Measurements from ENCODE around the gene PEAK1.
"Not testable (repeated sequence)": the region's sequence is repeated elsewhere in the genome, so short reads cannot be mapped to it uniquely, and the experiment has no call there.

PEAK1 gene

DNA sequence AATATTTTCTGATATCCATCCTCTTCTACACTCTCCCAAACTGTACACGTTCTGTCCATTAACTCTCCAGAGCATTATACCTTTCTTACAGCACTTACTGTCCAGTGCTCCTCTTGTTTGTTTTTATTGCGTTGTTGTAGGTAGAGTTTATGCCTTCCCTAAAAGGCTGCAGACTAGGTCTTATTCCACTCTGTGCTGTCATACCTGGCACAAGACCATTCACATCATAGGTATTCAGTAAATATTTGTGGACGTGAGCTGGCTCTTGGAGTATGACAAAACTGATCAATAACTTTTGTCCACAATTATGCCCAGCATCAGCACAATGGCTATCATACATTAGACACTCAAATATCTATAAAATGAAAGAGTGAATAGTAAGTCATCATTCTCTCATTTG is 5.2 kb upstream of the PEAK1 start:
- DNase-seq = no peak

DNA sequence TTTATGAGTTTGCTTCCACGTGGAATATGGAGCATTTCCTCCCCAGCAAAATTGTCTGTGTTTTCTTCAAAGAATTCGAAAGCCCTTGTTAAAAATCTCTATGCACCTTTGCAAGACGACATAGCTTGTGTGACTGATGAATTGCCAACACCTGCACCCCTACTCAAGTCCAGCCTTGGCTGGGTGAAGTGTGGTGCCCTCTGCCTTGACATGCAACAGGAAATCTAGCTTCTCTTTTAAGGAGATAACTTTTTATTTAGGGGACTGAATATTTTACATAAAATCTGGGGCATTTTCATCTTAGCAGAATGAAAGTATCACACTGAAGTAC is 1.4 kb upstream of the PEAK1 start:
- peak; percentile 71 for DNase-seq

DNA sequence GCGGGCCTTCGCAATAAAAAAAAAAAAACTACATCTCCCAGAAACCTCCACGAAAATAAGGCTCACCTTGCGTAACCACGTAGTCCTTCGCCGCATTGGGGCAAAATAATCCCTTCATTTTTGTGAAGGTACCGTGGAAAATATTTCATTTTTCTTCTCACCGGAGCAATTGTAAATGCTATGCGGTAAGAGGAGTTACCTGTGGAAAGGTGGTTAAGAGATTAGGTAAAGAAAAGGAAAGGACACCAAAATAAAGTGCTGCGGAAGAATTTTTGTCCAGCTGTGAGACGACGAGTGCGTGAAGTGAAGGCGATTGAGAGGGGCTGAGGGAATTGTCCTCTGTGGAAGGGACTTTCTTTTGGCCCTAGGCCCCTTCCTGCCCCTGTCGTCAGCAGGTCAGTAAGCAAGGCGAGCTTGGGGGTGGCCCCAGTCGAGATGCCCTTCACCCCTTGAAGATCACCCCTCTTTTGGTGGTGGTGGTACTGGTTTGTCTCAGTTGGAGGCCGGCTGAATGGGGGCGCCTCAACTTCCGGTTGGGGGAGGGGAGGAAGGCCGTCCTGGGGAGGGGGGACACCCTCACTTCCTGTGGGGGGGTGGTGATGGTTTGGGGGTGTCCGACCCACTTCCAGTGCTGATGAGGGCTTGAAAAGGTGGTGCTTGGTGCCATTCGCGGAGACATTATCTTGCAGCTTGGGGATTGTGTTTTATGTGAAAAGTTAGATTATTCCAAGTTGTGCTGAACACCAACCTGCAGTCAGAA is 886 bp upstream of the PEAK1 start, which contains the start of gene HMG20A:
Gene HMG20A (plus strand): TSS at position 279 of the 760 bp plus-strand sequence. CDS start 37,520 bp downstream, outside the sequence.
- DNase-seq = peak; percentile 86

- no peak for DNase-seq
Measured at GRCh38 chr15:77418966-77419835, 703 bp downstream of the PEAK1 start.

GRCh38 chr15:77418391-77418965 is 1.4 kb downstream of the PEAK1 start:
- DNase-seq = no peak

DNA sequence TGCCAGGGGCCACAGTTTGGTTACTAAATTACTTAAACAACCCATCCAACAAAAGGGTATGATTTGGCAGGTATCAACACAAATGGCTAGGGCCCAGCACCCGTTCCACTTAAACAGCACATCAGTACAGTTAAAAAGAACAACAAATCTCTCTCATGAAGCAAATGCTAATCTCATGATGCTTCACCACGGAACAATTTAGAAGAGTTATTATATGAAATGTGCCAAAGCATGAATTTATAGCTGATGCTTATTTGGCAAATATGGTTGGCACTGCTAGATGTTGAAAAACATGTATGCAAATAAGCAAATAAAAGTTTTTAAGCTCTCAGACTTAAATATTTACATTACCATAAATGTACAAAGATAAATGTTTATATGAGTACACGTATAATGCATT is 2.3 kb downstream of the PEAK1 start:
- DNase-seq = no peak

- no peak for DNase-seq
Measured at GRCh38 chr15:77416954-77417353, 3.0 kb downstream of the PEAK1 start.

DNA sequence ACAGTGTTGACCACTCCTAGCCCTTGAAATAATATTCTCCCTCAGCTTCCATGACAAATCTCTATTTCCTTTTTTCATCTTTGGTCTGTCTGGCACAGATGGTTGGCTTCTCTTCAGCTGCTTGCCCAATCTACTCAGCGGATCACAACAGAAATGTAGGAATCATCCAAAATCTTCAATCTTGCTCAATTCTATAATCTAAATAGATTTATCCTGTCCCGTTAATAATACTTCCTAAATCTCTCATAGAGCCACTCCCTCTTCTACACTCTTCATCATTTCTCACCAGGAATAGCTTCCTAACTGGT is 3.8 kb downstream of the PEAK1 start:
- no peak for DNase-seq

GRCh38 chr15:77415450-77416147 is 4.3 kb downstream of the PEAK1 start:
- DNase-seq = no peak

- DNase-seq = no peak
Measured at GRCh38 chr15:77414789-77415442, 5.0 kb downstream of the PEAK1 start.

DNA sequence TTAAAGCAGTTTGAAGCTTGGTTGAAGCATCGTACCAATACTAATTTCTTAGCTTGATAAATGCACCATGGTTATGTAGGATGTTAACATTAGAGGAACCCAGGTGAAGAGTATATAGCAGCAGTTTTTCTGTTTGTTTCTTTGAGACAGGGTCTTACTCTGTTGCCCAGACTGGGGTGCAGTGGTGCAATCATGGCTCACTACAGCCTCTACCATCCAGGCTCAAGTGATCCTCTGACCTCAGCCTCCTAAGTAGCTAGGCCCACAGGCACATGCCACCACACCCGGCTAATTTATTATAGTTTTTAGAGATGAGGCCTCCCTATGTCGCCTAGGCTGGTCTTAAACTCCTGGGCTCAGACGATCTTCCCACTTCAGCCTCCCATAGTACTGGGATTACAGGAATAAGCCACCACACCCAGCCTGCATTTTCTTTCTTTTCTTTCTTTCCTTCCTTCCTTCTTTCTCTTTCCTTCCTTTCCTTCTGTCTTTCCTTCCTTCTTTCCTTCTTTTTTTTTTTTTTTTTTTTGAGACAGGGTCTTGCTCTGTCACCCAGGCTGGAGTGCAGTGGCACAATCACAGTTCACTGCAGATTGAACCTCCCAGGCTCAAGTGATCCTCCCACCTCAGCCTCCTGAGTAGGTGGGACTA is 6.1 kb downstream of the PEAK1 start:
- no peak for DNase-seq

- no peak for DNase-seq
Measured at GRCh38 chr15:77412972-77413698, 6.8 kb downstream of the PEAK1 start.

DNA sequence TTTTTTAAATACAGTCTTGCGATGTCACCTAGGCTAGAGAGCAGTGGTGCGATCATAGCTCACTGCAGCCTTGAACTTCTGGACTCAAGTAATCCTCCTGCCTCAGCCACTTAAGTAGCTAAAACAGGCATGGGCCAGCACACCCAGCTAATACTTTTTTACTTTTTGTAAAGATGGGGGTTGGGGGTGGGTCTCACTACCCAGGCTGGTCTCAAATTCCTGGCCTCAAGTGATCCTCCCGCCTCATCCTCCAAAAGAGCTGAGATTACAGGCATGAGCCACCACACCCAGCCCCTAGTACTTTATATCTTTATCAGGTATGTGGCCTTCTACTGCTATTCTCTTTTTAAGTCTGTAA is 8.3 kb downstream of the PEAK1 start:
- DNase-seq = no peak

DNA sequence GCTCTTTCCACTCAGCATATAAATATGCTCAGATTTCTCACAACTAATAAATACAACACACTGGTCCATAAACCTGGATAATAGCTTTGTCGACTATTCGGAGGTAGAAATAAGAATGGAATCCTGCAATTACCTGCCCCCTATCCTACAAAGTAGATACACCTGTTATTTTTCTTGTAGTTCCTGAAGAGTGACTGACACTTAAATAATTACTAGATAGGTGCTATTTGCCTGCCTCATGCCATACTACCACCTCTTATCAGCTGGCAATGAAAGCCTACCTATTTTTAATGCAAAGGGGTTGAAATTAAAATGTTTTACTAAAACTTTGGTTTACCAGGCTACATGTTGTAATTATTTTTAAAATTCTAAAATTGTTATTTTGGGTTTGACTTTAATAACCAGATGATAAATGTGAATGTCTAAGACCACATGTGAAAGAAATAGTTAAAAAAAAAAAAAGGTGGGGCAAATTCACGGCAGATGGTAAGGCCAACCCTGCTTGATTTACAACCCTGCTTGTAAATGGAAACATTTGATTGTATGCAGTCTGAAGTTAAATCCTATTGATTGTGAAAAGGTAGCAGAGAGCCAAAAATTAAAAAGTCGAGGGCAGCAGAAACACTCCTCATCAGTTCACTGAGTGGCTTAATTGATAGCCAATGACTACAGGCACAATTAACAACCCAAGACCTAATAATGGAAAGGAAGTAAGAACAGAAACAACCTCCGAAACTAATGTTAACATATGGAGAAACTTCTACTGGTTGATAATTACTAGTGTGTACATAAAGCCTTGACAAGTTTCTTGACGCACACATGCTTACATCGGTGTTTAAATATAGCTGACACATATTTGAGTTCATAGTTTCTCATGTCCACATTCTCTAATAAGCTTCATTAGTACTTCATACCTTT is 8.9 kb downstream of the PEAK1 start:
- DNase-seq = no peak

DNA sequence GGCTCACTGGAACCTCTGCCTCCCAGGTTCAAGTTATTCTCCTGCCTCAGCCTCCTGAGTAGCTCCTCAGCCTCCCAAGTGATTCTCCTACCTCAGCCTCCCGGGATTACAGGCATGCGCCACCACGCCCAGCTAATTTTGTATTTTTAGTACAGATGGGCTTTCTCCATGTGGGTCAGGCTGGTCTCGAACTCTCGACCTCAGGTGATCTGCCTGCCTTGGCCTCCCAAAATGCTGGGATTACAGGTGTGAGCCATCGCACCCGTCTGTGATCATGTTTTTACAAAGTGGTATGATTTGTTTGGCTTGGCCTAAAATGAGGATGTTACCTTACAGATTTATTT is 9.8 kb downstream of the PEAK1 start:
- DNase-seq = not testable (repeated sequence)

- DNase-seq = peak; percentile 15
Measured at GRCh38 chr15:77409259-77410156, 10.4 kb downstream of the PEAK1 start.

DNA sequence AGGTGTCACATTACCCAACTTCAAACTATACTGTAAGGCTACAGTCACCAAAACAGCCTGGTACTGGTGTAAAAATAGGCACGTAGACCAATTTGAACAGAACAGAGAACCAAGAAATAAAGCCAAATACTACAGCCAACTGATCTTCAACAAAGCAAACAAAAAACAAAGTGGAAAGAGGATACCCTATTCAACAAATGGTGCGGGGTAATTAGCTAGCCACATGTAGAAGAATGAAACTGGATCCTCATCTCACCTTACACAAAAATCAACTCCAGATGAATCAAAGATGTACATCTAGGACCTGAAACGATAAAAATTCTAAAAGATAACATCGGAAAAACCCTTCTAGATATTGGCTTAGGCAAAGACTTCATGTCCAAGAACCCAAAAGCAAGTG is 13.1 kb downstream of the PEAK1 start:
- DNase-seq = no peak

- DNase-seq = peak; percentile 51
Measured at GRCh38 chr15:77406173-77406759, 13.6 kb downstream of the PEAK1 start.

- no peak for DNase-seq
Measured at GRCh38 chr15:77402740-77403379, 17.0 kb downstream of the PEAK1 start.

All from RPMI8226 (cell line).